ENCODE measurements around the gene ZNF512B.
"Not testable (repeated sequence)": the region's sequence is repeated elsewhere in the genome, so short reads cannot be mapped to it uniquely, and the experiment has no call there.

ZNF512B gene

DNA sequence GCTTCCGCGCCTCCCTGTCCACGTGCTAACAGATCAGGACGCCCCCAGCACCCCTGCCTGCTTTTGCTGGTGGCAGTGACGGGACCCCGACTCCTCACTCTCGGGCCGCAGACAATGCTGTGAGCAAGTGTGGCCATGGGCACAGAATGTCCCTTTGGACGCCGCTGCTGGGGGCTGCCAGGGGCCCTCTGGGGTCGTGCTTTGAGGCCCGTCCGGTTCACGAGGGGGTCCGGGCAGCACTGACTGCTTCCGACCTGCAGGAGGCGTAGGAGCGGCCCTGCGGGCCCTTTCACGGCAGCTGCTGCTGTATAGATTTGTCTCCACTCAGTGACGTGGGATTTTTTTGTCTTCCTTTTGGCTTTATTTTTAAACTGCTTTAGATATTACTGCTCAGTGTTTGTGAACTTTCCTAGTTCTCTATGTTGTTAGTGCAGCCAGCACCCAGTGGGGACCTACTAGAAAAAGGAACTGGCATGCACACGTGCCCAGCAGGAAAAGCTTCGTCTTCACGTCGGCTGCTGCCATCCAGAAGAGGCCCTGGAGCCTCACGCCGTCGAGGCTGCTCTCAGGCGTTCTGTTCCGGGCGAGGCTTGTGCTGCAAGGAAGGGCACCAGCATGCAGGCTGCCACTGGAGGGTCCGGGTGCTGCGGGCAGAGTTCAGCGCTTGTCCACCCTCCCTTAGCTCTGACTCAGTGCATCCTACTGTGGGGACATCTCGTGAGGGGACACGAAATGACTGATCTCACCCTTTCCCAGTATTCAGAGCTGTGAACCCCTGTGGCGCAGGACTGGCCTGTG, 35.3 kb downstream of the ZNF512B start:
- DNase-seq (ENCODE audit: low spot score), result no peak

- DNase-seq (ENCODE audit: low spot score), result no peak
These were observed 36.1 kb downstream of the ZNF512B start for GRCh38 chr20:63933646-63934045.

- DNase-seq (ENCODE audit: low spot score), result no peak
These were observed 37.0 kb downstream of the ZNF512B start for GRCh38 chr20:63932606-63933160.

- no peak for DNase-seq (ENCODE audit: low spot score)
These were observed 38.0 kb downstream of the ZNF512B start for GRCh38 chr20:63931735-63932134.

DNA sequence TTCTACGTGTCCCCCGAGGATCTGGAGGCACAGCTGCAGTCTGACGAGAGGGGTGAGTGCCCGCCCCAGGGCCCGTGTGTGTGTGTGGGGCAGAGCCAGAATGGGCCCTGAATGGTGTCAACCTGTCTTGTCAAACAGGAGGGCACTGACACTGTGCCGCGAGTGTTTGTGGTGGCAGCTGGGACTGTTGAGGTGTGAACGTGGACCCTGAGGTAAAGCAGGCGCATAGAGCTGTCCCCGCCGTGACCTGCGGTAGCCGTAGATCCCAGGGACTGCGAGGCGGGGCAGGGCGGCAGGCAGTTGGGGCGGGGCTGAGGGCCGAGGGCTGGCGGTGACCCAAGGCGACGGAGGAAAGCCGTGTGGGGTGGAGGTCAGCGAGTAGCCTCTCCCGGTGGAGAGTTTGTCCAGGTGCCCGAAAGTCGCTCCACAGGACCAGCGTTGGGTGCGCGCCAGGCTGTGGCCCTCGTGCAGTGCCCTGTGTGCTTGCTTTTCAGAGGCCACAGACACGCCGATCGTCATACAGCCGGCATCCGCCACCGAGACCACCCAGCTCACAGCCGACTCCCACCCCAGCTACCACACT, 38.7 kb downstream of the ZNF512B start:
- DNase-seq (ENCODE audit: low spot score), result no peak

GRCh38 chr20:63929473-63929883, 40.3 kb downstream of the ZNF512B start:
- not testable (repeated sequence) for DNase-seq (ENCODE audit: low spot score)

GRCh38 chr20:63929071-63929470, 40.7 kb downstream of the ZNF512B start:
- no peak for DNase-seq (ENCODE audit: low spot score)

GRCh38 chr20:63926298-63926697, 43.4 kb downstream of the ZNF512B start:
- no peak for DNase-seq (ENCODE audit: low spot score)

DNA sequence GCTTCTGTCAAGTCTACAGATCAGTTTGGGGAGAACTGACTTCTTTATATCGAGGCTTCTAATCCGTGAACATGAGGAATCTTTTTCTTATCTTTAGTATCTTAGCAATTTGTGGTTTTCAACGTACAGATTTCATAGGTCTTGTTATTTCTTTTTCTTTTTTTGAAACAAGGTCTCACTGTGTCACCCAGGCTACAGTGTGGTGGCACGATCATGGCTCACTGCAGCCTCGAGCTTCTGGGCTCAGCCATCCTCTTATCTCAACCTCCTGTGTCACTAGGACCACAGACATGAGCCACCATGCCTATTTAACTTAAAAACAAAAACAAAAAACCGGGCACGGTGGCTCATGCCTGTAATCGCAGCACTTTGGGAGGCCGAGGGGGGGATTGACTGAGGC, 45.5 kb downstream of the ZNF512B start:
- DNase-seq (ENCODE audit: low spot score), result no peak

DNA sequence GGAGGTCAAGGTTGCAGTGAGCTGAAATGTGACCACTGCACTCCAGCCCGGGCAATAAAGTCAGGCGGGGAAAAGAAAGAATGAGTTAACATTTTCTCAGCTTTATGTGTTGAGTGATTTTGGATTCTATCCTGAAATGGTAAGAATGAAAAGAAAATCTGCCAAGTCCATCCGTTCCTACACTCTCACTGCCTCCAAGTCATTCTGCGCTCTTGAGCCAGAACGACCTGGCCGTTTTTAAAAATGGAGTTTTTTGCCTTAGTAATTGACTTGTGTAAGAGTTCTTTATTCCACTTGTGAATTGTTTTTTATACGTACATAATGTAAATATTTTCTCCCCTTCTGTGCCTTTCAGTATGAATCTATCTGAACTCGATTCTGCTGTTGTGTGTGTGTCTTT, 46.1 kb downstream of the ZNF512B start:
- no peak for DNase-seq (ENCODE audit: low spot score)

GRCh38 chr20:63920226-63920625, 49.5 kb downstream of the ZNF512B start:
- DNase-seq (ENCODE audit: low spot score), result no peak

DNA sequence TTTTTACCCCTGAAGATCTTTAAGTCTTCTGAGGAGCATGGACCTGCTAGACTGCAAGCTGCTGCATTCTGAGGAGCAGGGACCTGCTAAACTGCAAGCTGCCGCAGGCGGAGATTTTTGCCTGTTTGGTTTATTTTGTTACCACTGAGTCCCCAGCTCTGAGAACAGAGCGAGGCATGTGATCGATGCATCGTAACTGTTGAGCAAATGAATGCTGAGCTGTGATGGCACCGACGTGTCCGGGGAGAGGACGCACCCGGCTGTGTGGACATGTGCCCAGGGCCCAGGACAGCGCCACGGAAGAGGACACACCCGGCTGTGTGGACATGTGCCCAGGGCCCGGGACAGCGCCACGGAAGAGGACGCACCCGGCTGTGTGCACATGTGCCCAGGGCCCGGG, 50.6 kb downstream of the ZNF512B start:
- no peak for DNase-seq (ENCODE audit: low spot score)

DNA sequence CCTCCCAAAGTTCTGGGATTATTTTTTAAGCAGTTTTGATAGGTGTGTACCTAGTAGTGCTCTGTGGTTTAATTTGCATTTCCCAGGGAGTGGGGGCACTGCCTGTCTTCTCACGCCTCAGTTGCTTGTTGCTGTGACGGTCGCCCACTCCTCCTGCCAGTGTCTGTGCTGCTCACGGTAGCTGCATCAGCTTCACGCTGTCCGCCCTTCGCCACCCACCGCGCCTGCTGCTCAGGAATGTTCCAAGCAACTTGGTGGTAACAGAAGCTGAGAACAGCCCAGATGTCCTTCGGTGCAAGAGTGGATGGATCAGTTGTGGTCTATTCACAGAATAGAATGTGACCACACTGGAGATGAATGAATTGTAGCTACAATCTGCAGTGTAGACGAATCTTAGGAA, 51.9 kb downstream of the ZNF512B start:
- DNase-seq (ENCODE audit: low spot score), result no peak

DNA sequence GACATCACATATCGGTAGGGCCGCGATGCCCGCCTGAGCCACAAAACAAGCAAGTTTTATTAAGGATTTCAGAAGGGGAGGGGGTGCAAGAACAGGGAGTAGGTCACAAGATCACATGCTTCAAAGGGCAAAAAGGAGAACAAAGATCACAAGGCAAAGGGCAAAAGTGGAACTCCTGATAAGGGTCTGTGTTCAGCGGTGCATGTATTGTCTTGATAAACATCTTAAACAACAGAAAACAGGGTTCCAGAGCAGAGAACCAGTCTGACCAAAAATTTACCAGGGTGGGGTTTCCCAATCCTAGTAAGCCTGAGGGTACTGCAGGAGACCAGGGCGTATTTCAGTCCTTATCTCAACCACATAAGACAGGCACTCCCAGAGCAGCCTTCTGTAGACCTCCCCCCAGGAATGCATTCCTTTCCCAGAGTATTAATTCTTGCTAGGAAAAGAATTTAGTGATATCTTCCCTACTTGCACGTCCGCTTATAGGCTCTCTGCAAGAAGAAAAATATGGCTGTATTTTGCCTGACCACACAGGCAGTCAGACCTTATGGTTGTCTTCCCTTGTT, 53.3 kb downstream of the ZNF512B start:
- not testable (repeated sequence) for DNase-seq (ENCODE audit: low spot score)

- no peak for DNase-seq (ENCODE audit: low spot score)
These were observed 54.3 kb downstream of the ZNF512B start for GRCh38 chr20:63915471-63915870.

DNA sequence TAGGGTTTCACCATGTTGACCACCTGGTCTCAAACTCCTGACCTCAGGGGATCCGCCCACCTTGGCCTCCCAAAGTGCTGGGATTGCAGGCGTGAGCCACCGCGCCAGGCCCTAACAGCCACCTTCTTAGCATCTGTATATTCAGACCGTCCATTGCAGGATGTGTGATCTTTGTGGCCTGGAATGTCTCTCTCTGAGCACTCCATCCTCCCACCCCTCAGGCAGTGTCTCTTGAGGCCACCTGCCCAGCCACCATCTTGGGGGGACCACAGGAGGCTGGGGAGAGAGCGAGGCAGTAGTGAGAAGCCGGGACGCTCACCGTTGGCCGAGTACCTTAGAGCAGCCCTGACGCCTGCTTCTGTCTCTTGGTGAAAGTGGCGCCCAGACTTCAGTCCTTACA, 56.0 kb downstream of the ZNF512B start:
- DNase-seq (ENCODE audit: low spot score), result no peak

DNA sequence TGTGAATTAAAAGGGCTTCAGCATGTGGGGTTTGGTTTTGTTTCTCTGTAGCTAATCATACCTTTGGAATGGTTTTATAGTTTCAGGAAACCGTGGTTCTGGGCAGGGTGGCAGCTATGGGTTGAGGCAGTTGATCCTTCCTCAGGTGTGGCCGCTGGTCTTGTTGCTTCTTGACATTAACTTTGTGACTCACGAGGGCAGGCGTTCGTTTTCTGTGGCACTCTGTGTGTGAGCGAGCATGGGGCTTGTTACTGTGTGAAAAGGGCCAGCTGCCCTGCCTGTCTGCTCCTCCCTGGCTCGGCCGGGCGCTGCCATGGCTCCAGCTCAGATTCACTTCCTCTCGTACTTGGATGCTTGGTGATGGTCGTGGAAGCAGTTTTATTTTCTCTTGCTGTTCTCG, 58.6 kb downstream of the ZNF512B start:
- DNase-seq (ENCODE audit: low spot score), result no peak

DNA sequence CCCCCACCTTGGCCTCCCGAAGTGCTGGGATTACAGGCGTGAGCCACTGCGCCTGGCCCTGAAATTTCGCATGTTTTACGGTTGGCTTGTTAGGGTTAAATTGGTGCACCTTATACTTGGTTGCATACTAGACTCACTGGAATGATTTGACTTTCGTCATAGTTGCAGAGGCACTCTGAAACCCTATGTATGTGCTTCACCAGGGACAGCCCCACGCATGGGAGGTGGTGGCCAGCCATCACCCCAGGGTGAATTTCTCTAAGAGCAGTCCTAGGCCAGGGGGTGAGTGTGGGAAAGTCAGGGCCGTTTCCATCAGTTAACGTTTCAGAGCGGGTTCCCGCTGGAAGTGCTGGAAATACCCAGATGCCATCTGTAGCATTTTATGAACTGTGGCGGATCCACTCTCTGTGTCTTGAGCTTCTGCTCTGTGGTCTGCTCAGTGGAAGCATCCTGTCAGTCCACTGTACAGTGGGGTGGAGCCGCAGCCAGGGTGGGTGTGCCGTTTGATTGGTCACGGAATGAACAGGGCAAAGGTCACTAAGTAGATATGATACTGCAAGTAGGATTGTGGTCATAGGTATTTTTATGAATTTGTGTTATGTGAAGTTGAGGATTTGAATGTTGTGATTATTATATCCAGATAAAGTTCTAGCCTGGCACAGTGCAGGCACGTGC, 61.6 kb downstream of the ZNF512B start:
- no peak for DNase-seq (ENCODE audit: low spot score)
